OCI-LY7 (cell line): ENCODE measurements around the gene PLK5.

Experiments
- CTCF ChIP-seq: fragments of 200-600 bp; sonication (generic); conservative IDR thresholded peaks from 2 replicates; pipeline ENCODE4 v1.5.1; 2014; ENCODE audit warnings: mild to moderate bottlenecking, antibody characterized with exemption, low read length, moderate library complexity, mixed read lengths
- EZH2phosphoT487 ChIP-seq: fragments of 200-600 bp; sonication (generic); IDR thresholded peaks from 2 replicates; pipeline ENCODE4 v1.6.1; 2018; ENCODE audit warnings: low read depth, borderline replicate concordance, mild to moderate bottlenecking, mixed run types, antibody characterized with exemption, low read length, moderate library complexity, mixed read lengths

DNA sequence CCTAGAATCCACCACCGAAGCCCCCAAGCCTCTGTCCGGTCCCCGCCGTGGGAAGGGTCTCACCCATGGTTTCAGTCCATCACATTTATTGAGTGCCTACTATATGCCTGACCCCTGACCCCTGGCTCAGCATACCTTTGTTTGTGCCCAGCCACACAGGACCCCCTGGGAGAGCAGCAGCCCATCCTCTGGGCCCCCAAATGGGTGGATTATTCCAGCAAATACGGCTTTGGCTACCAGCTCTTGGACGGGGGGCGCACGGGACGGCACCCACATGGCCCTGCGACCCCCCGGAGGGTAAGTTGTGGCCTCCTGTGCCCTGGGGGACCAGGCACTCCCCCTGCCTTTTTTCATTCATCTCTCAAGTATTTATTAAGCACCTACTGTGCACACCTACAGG lies 7.7 kb downstream of the PLK5 start:
- TF ChIP-seq CTCF, result no peak
- no peak for TF ChIP-seq EZH2phosphoT487
